ENCODE measurements around the gene DKK1.

The DKK1 gene

GRCh38 chr10:52332815-52333214, 18.7 kb downstream of the DKK1 start:
- H3K9ac ChIP-seq (ENCODE audit: insufficient read length, low read depth): no peak overlapping the region
- no peak for DNase-seq (ENCODE audit: low read depth, low spot score)
- H3K4me1 ChIP-seq (ENCODE audit: insufficient read depth, insufficient read length): no peaks in the 10 kb centered on the region
- no peak overlapping the region for H3K4me3 ChIP-seq (ENCODE audit: insufficient read length, low read depth)
- no peak for TF ChIP-seq YY1 (IDR thresholded peaks at IDR 0.05; ENCODE audit: insufficient read depth, insufficient read length)
- no peak for TF ChIP-seq ZNF274 (IDR thresholded peaks at IDR 0.05; ENCODE audit: low read depth, low read length)
- TF ChIP-seq SUZ12 (IDR thresholded peaks at IDR 0.05; ENCODE audit: extremely low read depth, insufficient read depth, insufficient read length): no peak
- no peaks in the 10 kb centered on the region for H3K27me3 ChIP-seq (ENCODE audit: insufficient read depth, insufficient read length)
- no peaks in the 10 kb centered on the region for H3K9me3 ChIP-seq (ENCODE audit: insufficient read depth, low read length)
- H3K36me3 ChIP-seq (ENCODE audit: insufficient read depth, insufficient read length, low read length): no peaks in the 10 kb centered on the region

GRCh38 chr10:52334595-52334994, 20.5 kb downstream of the DKK1 start:
- TF ChIP-seq SUZ12 (IDR thresholded peaks at IDR 0.05; ENCODE audit: extremely low read depth, insufficient read depth, insufficient read length) (no peak), YY1 (IDR thresholded peaks at IDR 0.05; ENCODE audit: insufficient read depth, insufficient read length) (no peak), ZNF274 (IDR thresholded peaks at IDR 0.05; ENCODE audit: low read depth, low read length) (no peak)
- no peaks in the 10 kb centered on the region for H3K36me3 ChIP-seq (ENCODE audit: insufficient read depth, insufficient read length, low read length)
- no peaks in the 10 kb centered on the region for H3K27me3 ChIP-seq (ENCODE audit: insufficient read depth, insufficient read length)
- no peaks in the 10 kb centered on the region for H3K4me1 ChIP-seq (ENCODE audit: insufficient read depth, insufficient read length)
- H3K9me3 ChIP-seq (ENCODE audit: insufficient read depth, low read length): no peaks in the 10 kb centered on the region
- H3K9ac ChIP-seq (ENCODE audit: insufficient read length, low read depth): no peak overlapping the region
- DNase-seq (ENCODE audit: low read depth, low spot score): no peak
- no peak overlapping the region for H3K4me3 ChIP-seq (ENCODE audit: insufficient read length, low read depth)

GRCh38 chr10:52335665-52336064, 21.6 kb downstream of the DKK1 start:
- TF ChIP-seq SUZ12 (IDR thresholded peaks at IDR 0.05; ENCODE audit: extremely low read depth, insufficient read depth, insufficient read length): no peak
- TF ChIP-seq ZNF274 (IDR thresholded peaks at IDR 0.05; ENCODE audit: low read depth, low read length): no peak
- TF ChIP-seq YY1 (IDR thresholded peaks at IDR 0.05; ENCODE audit: insufficient read depth, insufficient read length): no peak
- H3K36me3 ChIP-seq (ENCODE audit: insufficient read depth, insufficient read length, low read length): no peaks in the 10 kb centered on the region
- DNase-seq (ENCODE audit: low read depth, low spot score): no peak

GRCh38 chr10:52337225-52337624, 23.1 kb downstream of the DKK1 start:
- Histone ChIP-seq H3K27me3 (ENCODE audit: insufficient read depth, insufficient read length) (no peaks in the 10 kb centered on the region), H3K9ac (ENCODE audit: insufficient read length, low read depth) (no peak overlapping the region), H3K36me3 (ENCODE audit: insufficient read depth, insufficient read length, low read length) (no peaks in the 10 kb centered on the region), H3K4me3 (ENCODE audit: insufficient read length, low read depth) (no peak overlapping the region), H3K9me3 (ENCODE audit: insufficient read depth, low read length) (no peaks in the 10 kb centered on the region), H3K4me1 (ENCODE audit: insufficient read depth, insufficient read length) (no peaks in the 10 kb centered on the region)
- no peak for DNase-seq (ENCODE audit: low read depth, low spot score)
- TF ChIP-seq YY1 (IDR thresholded peaks at IDR 0.05; ENCODE audit: insufficient read depth, insufficient read length): no peak
- TF ChIP-seq SUZ12 (IDR thresholded peaks at IDR 0.05; ENCODE audit: extremely low read depth, insufficient read depth, insufficient read length): no peak
- no peak for TF ChIP-seq ZNF274 (IDR thresholded peaks at IDR 0.05; ENCODE audit: low read depth, low read length)

More at GRCh38 chr10:52335665-52336064, 21.6 kb downstream of the DKK1 start:
- Histone ChIP-seq H3K4me3 (ENCODE audit: insufficient read length, low read depth) (no peak overlapping the region), H3K9me3 (ENCODE audit: insufficient read depth, low read length) (no peaks in the 10 kb centered on the region), H3K9ac (ENCODE audit: insufficient read length, low read depth) (no peak overlapping the region), H3K27me3 (ENCODE audit: insufficient read depth, insufficient read length) (no peaks in the 10 kb centered on the region), H3K4me1 (ENCODE audit: insufficient read depth, insufficient read length) (no peaks in the 10 kb centered on the region)

DNA sequence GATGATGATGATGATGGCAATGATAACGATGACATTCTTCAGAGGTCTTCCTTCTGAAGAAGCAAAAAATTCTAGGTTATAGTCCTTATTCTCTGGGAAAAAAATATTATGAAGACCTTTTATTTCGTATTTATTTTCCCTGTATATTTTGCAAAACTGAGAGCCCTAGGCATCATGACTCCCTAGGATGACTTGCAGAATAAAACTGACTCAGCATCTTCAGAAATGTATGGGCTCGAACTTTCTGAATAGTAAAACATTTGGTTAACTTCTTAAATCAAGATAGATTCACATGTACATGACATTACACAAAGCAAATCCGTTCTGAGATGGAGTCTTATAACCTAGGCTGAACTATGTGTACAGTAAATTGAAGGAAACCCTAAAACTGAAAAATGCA, 29.4 kb downstream of the DKK1 start:
- TF ChIP-seq YY1 (IDR thresholded peaks at IDR 0.05; ENCODE audit: insufficient read depth, insufficient read length) (no peak), SUZ12 (IDR thresholded peaks at IDR 0.05; ENCODE audit: extremely low read depth, insufficient read depth, insufficient read length) (no peak), ZNF274 (IDR thresholded peaks at IDR 0.05; ENCODE audit: low read depth, low read length) (no peak)

DNA sequence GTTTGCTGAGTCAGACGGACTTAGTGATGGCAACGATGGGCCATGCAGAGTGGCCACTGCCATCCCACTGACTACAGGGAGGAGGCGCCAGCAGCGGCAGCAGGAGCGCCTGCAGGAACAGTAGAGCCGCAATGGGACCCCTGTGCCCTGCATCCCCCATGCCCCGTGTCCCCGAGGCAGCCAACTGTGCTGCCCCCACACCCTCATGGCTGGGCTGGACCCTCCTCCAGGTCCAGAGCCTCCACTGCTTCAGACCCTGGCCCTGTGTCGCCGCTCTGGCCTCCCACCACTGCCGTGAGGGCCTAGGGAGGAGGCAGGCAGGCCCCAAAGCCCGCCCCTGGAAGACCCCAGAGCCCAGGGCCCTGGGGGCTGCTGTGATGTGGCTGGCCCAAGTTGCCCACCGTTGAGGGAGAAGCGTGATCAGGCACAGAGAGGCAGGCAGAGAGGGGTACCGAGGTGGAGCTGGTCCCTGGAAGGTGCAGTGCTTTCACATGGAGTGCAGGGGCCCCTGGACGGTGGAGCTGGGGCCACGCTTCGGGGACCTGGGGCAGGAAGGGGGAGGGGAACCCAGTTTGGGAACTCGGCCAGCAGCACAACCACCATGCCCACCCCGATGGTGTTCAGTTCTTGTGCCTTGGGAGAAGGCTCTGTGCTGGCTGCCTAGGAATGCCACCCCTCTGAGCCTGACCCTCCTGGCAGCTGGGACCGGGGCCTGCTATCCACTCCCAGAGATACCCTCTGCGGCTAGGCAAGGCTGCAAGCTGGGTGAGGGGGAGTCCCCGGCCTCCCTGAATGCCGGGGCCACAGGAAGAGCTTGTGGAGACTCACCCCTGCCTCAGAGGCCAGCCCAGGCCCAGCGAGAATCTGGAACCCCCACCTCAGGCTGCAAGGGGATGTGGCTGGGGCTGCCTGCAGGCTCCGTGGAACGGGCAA, 32.6 kb downstream of the DKK1 start:
- H3K9ac ChIP-seq (ENCODE audit: insufficient read length, low read depth): no peak overlapping the region
- TF ChIP-seq YY1 (IDR thresholded peaks at IDR 0.05; ENCODE audit: insufficient read depth, insufficient read length): no peak
- TF ChIP-seq ZNF274 (IDR thresholded peaks at IDR 0.05; ENCODE audit: low read depth, low read length): no peak
- no peak for TF ChIP-seq SUZ12 (IDR thresholded peaks at IDR 0.05; ENCODE audit: extremely low read depth, insufficient read depth, insufficient read length)
- no peak for DNase-seq (ENCODE audit: low read depth, low spot score)
- H3K4me1 ChIP-seq (ENCODE audit: insufficient read depth, insufficient read length): no peaks in the 10 kb centered on the region
- H3K9me3 ChIP-seq (ENCODE audit: insufficient read depth, low read length): peaks cover 9% of the 10 kb centered on the region; the same call in 1 of the 2 replicates
- no peak overlapping the region for H3K4me3 ChIP-seq (ENCODE audit: insufficient read length, low read depth)
- H3K27me3 ChIP-seq (ENCODE audit: insufficient read depth, insufficient read length): no peaks in the 10 kb centered on the region
- H3K36me3 ChIP-seq (ENCODE audit: insufficient read depth, insufficient read length, low read length): no peaks in the 10 kb centered on the region

More for the DNA sequence above, 29.4 kb downstream of the DKK1 start:
- H3K9me3 ChIP-seq (ENCODE audit: insufficient read depth, low read length): peaks cover 9% of the 10 kb centered on the region; the same call in 1 of the 2 replicates
- H3K36me3 ChIP-seq (ENCODE audit: insufficient read depth, insufficient read length, low read length): no peaks in the 10 kb centered on the region
- no peak for DNase-seq (ENCODE audit: low read depth, low spot score)
- H3K27me3 ChIP-seq (ENCODE audit: insufficient read depth, insufficient read length): no peaks in the 10 kb centered on the region
- no peak overlapping the region for H3K9ac ChIP-seq (ENCODE audit: insufficient read length, low read depth)
- no peaks in the 10 kb centered on the region for H3K4me1 ChIP-seq (ENCODE audit: insufficient read depth, insufficient read length)
- H3K4me3 ChIP-seq (ENCODE audit: insufficient read length, low read depth): no peak overlapping the region

DNA sequence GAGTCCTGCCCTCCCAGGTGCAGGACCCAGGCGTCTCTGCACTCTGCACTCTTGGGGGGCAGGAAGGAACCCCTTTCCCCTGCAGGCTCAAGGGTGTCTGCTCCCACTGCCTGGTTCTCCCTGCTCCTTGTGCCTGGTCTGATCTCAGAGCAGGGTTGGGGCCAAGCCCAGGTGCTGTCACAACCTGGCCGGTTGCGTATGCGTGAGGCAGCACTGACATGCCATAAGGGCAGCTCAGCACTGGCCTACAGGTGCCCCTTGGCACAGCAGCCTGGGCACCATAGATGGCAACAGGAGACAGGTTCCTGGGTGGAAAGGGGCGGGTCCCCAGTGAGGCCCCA, 33.2 kb downstream of the DKK1 start:
- no peaks in the 10 kb centered on the region for H3K4me1 ChIP-seq (ENCODE audit: insufficient read depth, insufficient read length)
- no peaks in the 10 kb centered on the region for H3K27me3 ChIP-seq (ENCODE audit: insufficient read depth, insufficient read length)
- TF ChIP-seq ZNF274 (IDR thresholded peaks at IDR 0.05; ENCODE audit: low read depth, low read length) (no peak), YY1 (IDR thresholded peaks at IDR 0.05; ENCODE audit: insufficient read depth, insufficient read length) (no peak), SUZ12 (IDR thresholded peaks at IDR 0.05; ENCODE audit: extremely low read depth, insufficient read depth, insufficient read length) (no peak)
- no peaks in the 10 kb centered on the region for H3K36me3 ChIP-seq (ENCODE audit: insufficient read depth, insufficient read length, low read length)
- no peak overlapping the region for H3K4me3 ChIP-seq (ENCODE audit: insufficient read length, low read depth)
- DNase-seq (ENCODE audit: low read depth, low spot score): no peak
- no peak overlapping the region for H3K9ac ChIP-seq (ENCODE audit: insufficient read length, low read depth)
- peaks cover 9% of the 10 kb centered on the region; the same call in 1 of the 2 replicates for H3K9me3 ChIP-seq (ENCODE audit: insufficient read depth, low read length)

All from NT2/D1 (cell line).